Measurements from ENCODE around the gene EIF5A2.
"Not testable (repeated sequence)": the region's sequence is repeated elsewhere in the genome, so short reads cannot be mapped to it uniquely, and the experiment has no call there.

EIF5A2 gene

GRCh38 chr3:170896781-170897180 lies 11.7 kb downstream of the EIF5A2 start:
- DNase-seq (no peak), ATAC-seq (ENCODE audit: insufficient read depth, low read depth) (no peak)
- Histone ChIP-seq H3K9ac (ENCODE audit: low read depth, low read length) (no peak overlapping the region), H3K4me3 (ENCODE audit: low read depth in 1 of 2, low read length in 2 of 2) (no peak overlapping the region), H3K36me3 (ENCODE audit: insufficient read depth, low read length) (no peaks in the 10 kb centered on the region), H3K79me2 (ENCODE audit: insufficient read depth, low read length) (no peaks in the 10 kb centered on the region), H3K27me3 (ENCODE audit: insufficient read depth, low read length, poor library complexity) (peaks cover 3% of the 10 kb centered on the region), H3K27ac (ENCODE audit: low read length) (no peak overlapping the region), H4K20me1 (ENCODE audit: insufficient read depth, low read length) (no peaks in the 10 kb centered on the region), H2AFZ (ENCODE audit: low read depth, low read length) (no peak overlapping the region), H3K4me2 (ENCODE audit: insufficient read depth, low read length) (no peak overlapping the region), H3K4me1 (ENCODE audit: insufficient read depth, low read length) (no peaks in the 10 kb centered on the region), H3K9me3 (ENCODE audit: insufficient read depth, low read length, severe bottlenecking) (no peaks in the 10 kb centered on the region)
- TF ChIP-seq EZH2 (IDR thresholded peaks at IDR 0.05; ENCODE audit: borderline replicate concordance, low read depth, low read length, severe bottlenecking) (no peak), CTCF (IDR thresholded peaks at IDR 0.05; ENCODE audit: borderline replicate concordance, extremely low read depth, low read length, poor library complexity, severe bottlenecking) (no peak)

- H3K9me3 ChIP-seq (ENCODE audit: insufficient read depth, low read length, severe bottlenecking); ATAC-seq (ENCODE audit: insufficient read depth, low read depth); H3K27me3 ChIP-seq (ENCODE audit: insufficient read depth, low read length, poor library complexity); H2AFZ ChIP-seq (ENCODE audit: low read depth, low read length); H3K36me3 ChIP-seq (ENCODE audit: insufficient read depth, low read length); H3K27ac ChIP-seq (ENCODE audit: low read length); H4K20me1 ChIP-seq (ENCODE audit: insufficient read depth, low read length); H3K4me3 ChIP-seq (ENCODE audit: low read depth in 1 of 2, low read length in 2 of 2); H3K9ac ChIP-seq (ENCODE audit: low read depth, low read length); H3K4me1 ChIP-seq (ENCODE audit: insufficient read depth, low read length); H3K4me2 ChIP-seq (ENCODE audit: insufficient read depth, low read length); H3K79me2 ChIP-seq (ENCODE audit: insufficient read depth, low read length); DNase-seq: not testable (repeated sequence)
Measured at GRCh38 chr3:170896333-170896732, 12.1 kb downstream of the EIF5A2 start.

GRCh38 chr3:170893895-170894294 lies 14.5 kb downstream of the EIF5A2 start:
- H3K4me1 ChIP-seq (ENCODE audit: insufficient read depth, low read length): no peaks in the 10 kb centered on the region
- no peaks in the 10 kb centered on the region for H3K9me3 ChIP-seq (ENCODE audit: insufficient read depth, low read length, severe bottlenecking)
- no peak overlapping the region for H3K4me2 ChIP-seq (ENCODE audit: insufficient read depth, low read length)
- H3K36me3 ChIP-seq (ENCODE audit: insufficient read depth, low read length): no peaks in the 10 kb centered on the region
- H2AFZ ChIP-seq (ENCODE audit: low read depth, low read length): no peak overlapping the region
- H4K20me1 ChIP-seq (ENCODE audit: insufficient read depth, low read length): no peaks in the 10 kb centered on the region
- DNase-seq (no peak), ATAC-seq (ENCODE audit: insufficient read depth, low read depth) (no peak)
- H3K4me3 ChIP-seq (ENCODE audit: low read depth in 1 of 2, low read length in 2 of 2): no peak overlapping the region
- H3K27me3 ChIP-seq (ENCODE audit: insufficient read depth, low read length, poor library complexity): peaks cover 11% of the 10 kb centered on the region
- TF ChIP-seq CTCF (IDR thresholded peaks at IDR 0.05; ENCODE audit: borderline replicate concordance, extremely low read depth, low read length, poor library complexity, severe bottlenecking): no peak
- TF ChIP-seq EZH2 (IDR thresholded peaks at IDR 0.05; ENCODE audit: borderline replicate concordance, low read depth, low read length, severe bottlenecking): no peak
- H3K27ac ChIP-seq (ENCODE audit: low read length): no peak overlapping the region
- no peak overlapping the region for H3K9ac ChIP-seq (ENCODE audit: low read depth, low read length)
- no peaks in the 10 kb centered on the region for H3K79me2 ChIP-seq (ENCODE audit: insufficient read depth, low read length)

- no peaks in the 10 kb centered on the region for H3K36me3 ChIP-seq (ENCODE audit: insufficient read depth, low read length)
- no peaks in the 10 kb centered on the region for H4K20me1 ChIP-seq (ENCODE audit: insufficient read depth, low read length)
- TF ChIP-seq CTCF (IDR thresholded peaks at IDR 0.05; ENCODE audit: borderline replicate concordance, extremely low read depth, low read length, poor library complexity, severe bottlenecking): no peak
- TF ChIP-seq EZH2 (IDR thresholded peaks at IDR 0.05; ENCODE audit: borderline replicate concordance, low read depth, low read length, severe bottlenecking): no peak
Measured at GRCh38 chr3:170889630-170890029, 18.8 kb downstream of the EIF5A2 start.

More at GRCh38 chr3:170889630-170890029, 18.8 kb downstream of the EIF5A2 start:
- no peak for DNase-seq
- peaks cover 15% of the 10 kb centered on the region for H3K27me3 ChIP-seq (ENCODE audit: insufficient read depth, low read length, poor library complexity)
- no peak overlapping the region for H2AFZ ChIP-seq (ENCODE audit: low read depth, low read length)
- H3K9me3 ChIP-seq (ENCODE audit: insufficient read depth, low read length, severe bottlenecking): no peaks in the 10 kb centered on the region
- no peak overlapping the region for H3K27ac ChIP-seq (ENCODE audit: low read length)
- no peak overlapping the region for H3K4me3 ChIP-seq (ENCODE audit: low read depth in 1 of 2, low read length in 2 of 2)
- no peak overlapping the region for H3K4me2 ChIP-seq (ENCODE audit: insufficient read depth, low read length)
- no peak for ATAC-seq (ENCODE audit: insufficient read depth, low read depth)
- no peaks in the 10 kb centered on the region for H3K79me2 ChIP-seq (ENCODE audit: insufficient read depth, low read length)
- no peaks in the 10 kb centered on the region for H3K4me1 ChIP-seq (ENCODE audit: insufficient read depth, low read length)
- no peak overlapping the region for H3K9ac ChIP-seq (ENCODE audit: low read depth, low read length)

All from DND-41 (cell line).